SK-N-SH (cell line): Measurements from ENCODE around the gene PCBP3. TPM values are rescaled to one million over a fixed set of nuclear protein-coding genes. Genes with fewer than 3 reads are reported as not detected.

Source experiments
- CTCF ChIA-PET: fragments of 300-600, 350-600 bp; formaldehyde crosslinking; extraction: SDS; loops from one replicate; lab custom pipeline; 2021; lab: Yijun Ruan, JAX
- POLR2A ChIA-PET: fragments of 350-600 bp; sonication (Branson Sonifier 250); formaldehyde crosslinking; extraction: SDS; loops from one replicate; lab custom pipeline; 2020; ENCODE audit warnings: antibody characterized with exemption, inconsistent platforms; lab: Yijun Ruan, JAX
- DNase-seq: peaks from one replicate; pipeline ENCODE4 v3.0.0; 2012
- H2AFZ ChIP-seq: fragments of 200-600 bp; sonication (generic); 2 replicates; pipeline ENCODE4 v1.8.1; 2016; ENCODE audit warnings: antibody characterized with exemption, mild to moderate bottlenecking, low read depth
- H3F3A ChIP-seq: fragments of 200-600 bp; sonication (generic); replicated peaks from 2 replicates; pipeline ENCODE3; 2016; ENCODE audit warnings: antibody characterized with exemption, mild to moderate bottlenecking; ENCODE audit not compliant: insufficient read depth
- H3K27ac ChIP-seq, 2 experiments: fragments of 200-500 bp in 1 of 2; fragments of 200-600 bp in 1 of 2; sonication (Bioruptor generic) in 1 of 2; sonication (generic), shearing (Covaris generic) in 1 of 2; 2 replicates each; pipeline versions ENCODE4 v1.5.1 to v1.6.1; 2014 to 2016; ENCODE audit warnings: low read depth in 2 of 2, inconsistent platforms in 1 of 2, low read length in 1 of 2, mild to moderate bottlenecking in 1 of 2, mixed read lengths in 1 of 2
- H3K27me3 ChIP-seq: fragments of 200-600 bp; sonication (generic), shearing (Covaris generic); 2 replicates; pipeline ENCODE4 v1.6.1; 2016; ENCODE audit warnings: mixed run types; ENCODE audit not compliant: insufficient read depth
- H3K36me3 ChIP-seq, 2 experiments: fragments of 200-500 bp in 1 of 2; fragments of 200-600 bp in 1 of 2; sonication (Bioruptor generic) in 1 of 2; sonication (generic) in 1 of 2; replicated peaks in 1 of 2; 2 replicates each; pipeline versions ENCODE3 to v1.5.1; 2014 to 2016; ENCODE audit warnings: low read length in 1 of 2, mild to moderate bottlenecking in 1 of 2; ENCODE audit not compliant: insufficient read depth in 2 of 2, control insufficient read depth in 1 of 2
- H3K4me1 ChIP-seq, 2 experiments: fragments of 200-500 bp in 1 of 2; fragments of 200-600 bp in 1 of 2; sonication (Bioruptor generic) in 1 of 2; sonication (generic), shearing (Covaris generic) in 1 of 2; 2 replicates each; pipeline versions ENCODE4 v1.5.1 to v1.6.1; 2014 to 2016; ENCODE audit warnings: low read depth in 1 of 2, low read length in 1 of 2, mixed run types in 1 of 2; ENCODE audit not compliant: insufficient read depth in 2 of 2, control insufficient read depth in 1 of 2
- H3K4me2 ChIP-seq: fragments of 200-600 bp; sonication (generic), shearing (Covaris generic); 2 replicates; pipeline ENCODE4 v1.6.1; 2017; ENCODE audit warnings: mixed run types
- H3K4me3 ChIP-seq, 2 experiments: fragments of 200-500 bp in 1 of 2; fragments of 200-600 bp in 1 of 2; sonication (Bioruptor generic) in 1 of 2; sonication (generic), shearing (Covaris generic) in 1 of 2; 2 replicates each; pipeline versions ENCODE4 v1.5.1 to v1.8.1; 2014 to 2016; ENCODE audit warnings: low read depth in 2 of 2, inconsistent platforms in 1 of 2, low read length in 1 of 2, mild to moderate bottlenecking in 1 of 2, mixed read lengths in 1 of 2, moderate library complexity in 1 of 2
- H3K79me2 ChIP-seq: fragments of 200-600 bp; sonication (generic); 2 replicates; pipeline ENCODE4 v1.8.1; 2017; ENCODE audit warnings: mild to moderate bottlenecking; ENCODE audit not compliant: insufficient read depth
- H3K9ac ChIP-seq: fragments of 200-600 bp; sonication (generic); 2 replicates; pipeline ENCODE4 v1.6.1; 2017; ENCODE audit warnings: mixed run types
- H3K9me2 ChIP-seq: fragments of 200-600 bp; sonication (generic); 2 replicates; pipeline ENCODE4 v1.6.1; 2017; ENCODE audit warnings: mixed run types
- H3K9me3 ChIP-seq: fragments of 200-600 bp; sonication (generic); 2 replicates; pipeline ENCODE4 v1.6.1; 2017; ENCODE audit warnings: mixed run types, mild to moderate bottlenecking, moderate library complexity
- H4K20me1 ChIP-seq: fragments of 200-600 bp; sonication (generic); 2 replicates; pipeline ENCODE4 v1.6.1; 2017; ENCODE audit warnings: mild to moderate bottlenecking, mixed run types; ENCODE audit not compliant: insufficient read depth
- CHD2 ChIP-seq: fragments of 150-350 bp; IDR thresholded peaks from 2 replicates; pipeline ENCODE4 v1.6.1; 2018; ENCODE audit warnings: low read length; ENCODE audit not compliant: partially characterized antibody
- CTCF ChIP-seq: fragments of 200-600 bp; sonication (generic); IDR thresholded peaks from 2 replicates; pipeline ENCODE4 v1.6.1; 2017; ENCODE audit warnings: antibody characterized with exemption, mild to moderate bottlenecking, moderate library complexity
- FOSL2 ChIP-seq: IDR thresholded peaks from 2 replicates; pipeline ENCODE4 v1.4.0; 2012; ENCODE audit warnings: low read depth, mild to moderate bottlenecking, moderate library complexity, borderline replicate concordance
- FOXJ3 ChIP-seq: sonication (generic); formaldehyde crosslinking; IDR thresholded peaks from 2 replicates; pipeline ENCODE4 v1.5.1; 2020; ENCODE audit warnings: mild to moderate bottlenecking, missing genetic modification reagents
- MEF2A ChIP-seq: IDR thresholded peaks from 2 replicates; pipeline ENCODE4 v1.4.0; 2012; ENCODE audit warnings: low read depth, borderline replicate concordance
- PBX3 ChIP-seq: IDR thresholded peaks from 2 replicates; pipeline ENCODE4; 2012
- RAD21 ChIP-seq: IDR thresholded peaks from 2 replicates; pipeline ENCODE4 v1.6.1; 2012; ENCODE audit warnings: mild to moderate bottlenecking, low read length
- RXRA ChIP-seq: IDR thresholded peaks from 2 replicates; pipeline ENCODE4 v1.4.0; 2012; ENCODE audit warnings: low read depth, mild to moderate bottlenecking, borderline replicate concordance
- SIN3A ChIP-seq: IDR thresholded peaks from 2 replicates; pipeline ENCODE4 v1.6.1; 2012; ENCODE audit warnings: low read depth, mild to moderate bottlenecking, low read length, moderate library complexity, borderline replicate concordance
- SMC3 ChIP-seq: IDR thresholded peaks from 2 replicates; pipeline ENCODE4 v1.6.1; 2012; ENCODE audit warnings: low read depth, low read length, improper control_type of control experiment
- WGBS: methylation state at CpG from one replicate; pipeline ENCODE4 v1.1.6; 2017; ENCODE audit warnings: low lambda C conversion rate; 5-methylcytosine and 5-hydroxymethylcytosine counted together
- polyA plus RNA-seq, 3 experiments: library from polyadenylated mRNA; depleted of rRNA; stranded (reverse); fragments of >200 nt; gene quantifications; 2 replicates each; pipeline ENCODE4 v1.2.3, GENCODE V29; 2012
- TF ChIP-seq, protein P1 (sequence below): IDR thresholded peaks from 2 replicates; pipeline ENCODE4 v1.4.0; 2012; ENCODE audit warnings: low read depth, borderline replicate concordance
- TF ChIP-seq, protein P2 (sequence below): IDR thresholded peaks from 2 replicates; pipeline ENCODE4 v1.6.1; 2012; ENCODE audit warnings: mild to moderate bottlenecking, low read depth, low read length, moderate library complexity

PCBP3 gene
- polyA plus RNA-seq, 1 of the 3 experiments (the other 2 are of a cell fraction) = 9.5 TPM

- no peak for TF ChIP-seq FOSL2
- no peak for TF ChIP-seq PBX3
- TF ChIP-seq RAD21 = no peak
- TF ChIP-seq RXRA = no peak
- TF ChIP-seq CTCF = no peak
- no peak for TF ChIP-seq CHD2
- no peak for TF ChIP-seq SIN3A
- TF ChIP-seq FOXJ3 (CRISPR knock-in tag) = no peak
- TF ChIP-seq, protein P1, sequence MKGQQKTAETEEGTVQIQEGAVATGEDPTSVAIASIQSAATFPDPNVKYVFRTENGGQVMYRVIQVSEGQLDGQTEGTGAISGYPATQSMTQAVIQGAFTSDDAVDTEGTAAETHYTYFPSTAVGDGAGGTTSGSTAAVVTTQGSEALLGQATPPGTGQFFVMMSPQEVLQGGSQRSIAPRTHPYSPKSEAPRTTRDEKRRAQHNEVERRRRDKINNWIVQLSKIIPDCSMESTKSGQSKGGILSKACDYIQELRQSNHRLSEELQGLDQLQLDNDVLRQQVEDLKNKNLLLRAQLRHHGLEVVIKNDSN = no peak
- no peak for TF ChIP-seq MEF2A
- no peak for TF ChIP-seq SMC3
- TF ChIP-seq, protein P2, sequence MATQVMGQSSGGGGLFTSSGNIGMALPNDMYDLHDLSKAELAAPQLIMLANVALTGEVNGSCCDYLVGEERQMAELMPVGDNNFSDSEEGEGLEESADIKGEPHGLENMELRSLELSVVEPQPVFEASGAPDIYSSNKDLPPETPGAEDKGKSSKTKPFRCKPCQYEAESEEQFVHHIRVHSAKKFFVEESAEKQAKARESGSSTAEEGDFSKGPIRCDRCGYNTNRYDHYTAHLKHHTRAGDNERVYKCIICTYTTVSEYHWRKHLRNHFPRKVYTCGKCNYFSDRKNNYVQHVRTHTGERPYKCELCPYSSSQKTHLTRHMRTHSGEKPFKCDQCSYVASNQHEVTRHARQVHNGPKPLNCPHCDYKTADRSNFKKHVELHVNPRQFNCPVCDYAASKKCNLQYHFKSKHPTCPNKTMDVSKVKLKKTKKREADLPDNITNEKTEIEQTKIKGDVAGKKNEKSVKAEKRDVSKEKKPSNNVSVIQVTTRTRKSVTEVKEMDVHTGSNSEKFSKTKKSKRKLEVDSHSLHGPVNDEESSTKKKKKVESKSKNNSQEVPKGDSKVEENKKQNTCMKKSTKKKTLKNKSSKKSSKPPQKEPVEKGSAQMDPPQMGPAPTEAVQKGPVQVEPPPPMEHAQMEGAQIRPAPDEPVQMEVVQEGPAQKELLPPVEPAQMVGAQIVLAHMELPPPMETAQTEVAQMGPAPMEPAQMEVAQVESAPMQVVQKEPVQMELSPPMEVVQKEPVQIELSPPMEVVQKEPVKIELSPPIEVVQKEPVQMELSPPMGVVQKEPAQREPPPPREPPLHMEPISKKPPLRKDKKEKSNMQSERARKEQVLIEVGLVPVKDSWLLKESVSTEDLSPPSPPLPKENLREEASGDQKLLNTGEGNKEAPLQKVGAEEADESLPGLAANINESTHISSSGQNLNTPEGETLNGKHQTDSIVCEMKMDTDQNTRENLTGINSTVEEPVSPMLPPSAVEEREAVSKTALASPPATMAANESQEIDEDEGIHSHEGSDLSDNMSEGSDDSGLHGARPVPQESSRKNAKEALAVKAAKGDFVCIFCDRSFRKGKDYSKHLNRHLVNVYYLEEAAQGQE = no peak
- H2AFZ ChIP-seq = no peak overlapping the region
- no peaks in the 10 kb centered on the region for H3K36me3 ChIP-seq
- H3K27me3 ChIP-seq = no peaks in the 10 kb centered on the region
- peaks cover 4% of the 10 kb centered on the region for H3F3A ChIP-seq
- H3K27ac ChIP-seq = no peak overlapping the region
- no peaks in the 10 kb centered on the region for H3K9me3 ChIP-seq
- no peak overlapping the region for H3K4me2 ChIP-seq
- ChIA-PET CTCF (interaction anchor here (0.8 to 2.5 kb wide), 6 partner anchors 11 to 367 kb away, joined by 3 to 6 read pairs (median 4); no protein-coding TSS in a partner anchor), POLR2A (interaction anchor here (0.9 kb wide), 1 partner anchor 49 kb away, joined by 3 read pairs; no protein-coding TSS in a partner anchor)
- H3K79me2 ChIP-seq = no peaks in the 10 kb centered on the region
- no peaks in the 10 kb centered on the region for H3K9me2 ChIP-seq
- DNase-seq = no peak
- no peaks in the 10 kb centered on the region; a peak in 1 of 4 replicates for H3K4me1 ChIP-seq
- 80% methylated on average over 12 of the region's 12 CpGs for WGBS
- H4K20me1 ChIP-seq = no peaks in the 10 kb centered on the region
- no peak overlapping the region for H3K9ac ChIP-seq
- H3K4me3 ChIP-seq = no peak overlapping the region
These were observed 279.1 kb downstream of the PCBP3 start for GRCh38 chr21:45922648-45923047.
